Astrocyte (in vitro differentiated cells and primary cell): ENCODE measurements around the gene POU6F1. TPM values are rescaled to one million over a fixed set of nuclear protein-coding genes. Genes with fewer than 3 reads are reported as not detected.

Experiments
- DNase-seq: peaks from one replicate; pipeline ENCODE4 v3.0.0-alpha.2; 2010; ENCODE audit warnings: low read depth
- FAIRE-seq: peaks from 2 replicates; lab custom pipeline; 2011; peaks lifted over from hg19 to GRCh38; lab: Jason Lieb, UNC
- H2AFZ ChIP-seq: 2 replicates; pipeline ENCODE4 v1.6.0; 2012; ENCODE audit warnings: low read depth, low read length, inconsistent platforms
- H3K27ac ChIP-seq: 2 replicates; pipeline ENCODE4 v1.5.1; 2011; ENCODE audit warnings: low read depth, low read length, inconsistent platforms
- H3K27me3 ChIP-seq: 2 replicates; pipeline ENCODE4 v1.6.0; 2011; ENCODE audit warnings: low read length, inconsistent platforms; ENCODE audit not compliant: insufficient read depth
- H3K36me3 ChIP-seq: 2 replicates; pipeline ENCODE4 v1.5.1; 2011; ENCODE audit warnings: low read length, inconsistent platforms; ENCODE audit not compliant: insufficient read depth
- H3K4me1 ChIP-seq: 2 replicates; pipeline ENCODE4 v1.5.1; 2011; ENCODE audit warnings: low read length, inconsistent platforms; ENCODE audit not compliant: insufficient read depth
- H3K4me2 ChIP-seq: 2 replicates; pipeline ENCODE4 v1.6.0; 2012; ENCODE audit warnings: low read length, inconsistent platforms
- H3K4me3 ChIP-seq: 2 replicates; pipeline ENCODE4 v1.5.1; 2011; ENCODE audit warnings: low read depth, mild to moderate bottlenecking, low read length, inconsistent platforms; ENCODE audit not compliant: insufficient read depth
- H3K79me2 ChIP-seq: 2 replicates; pipeline ENCODE4 v1.6.0; 2012; ENCODE audit warnings: mild to moderate bottlenecking, low read length, inconsistent platforms; ENCODE audit not compliant: insufficient read depth
- H3K9ac ChIP-seq: 2 replicates; pipeline ENCODE4 v1.6.0; 2012; ENCODE audit warnings: mild to moderate bottlenecking, low read length, inconsistent platforms
- H3K9me3 ChIP-seq: 2 replicates; pipeline ENCODE4 v1.5.1; 2012; ENCODE audit warnings: low read depth, mild to moderate bottlenecking, low read length, inconsistent platforms; ENCODE audit not compliant: insufficient read depth
- H4K20me1 ChIP-seq: 2 replicates; pipeline ENCODE4 v1.6.0; 2012; ENCODE audit warnings: low read length, inconsistent platforms; ENCODE audit not compliant: insufficient read depth
- H3K27ac Mint-ChIP-seq: one replicate; pipeline ENCODE4 v1.8.0; 2021; ENCODE audit warnings: mild to moderate bottlenecking, mixed read lengths; ENCODE audit not compliant: unreplicated experiment
- H3K27me3 Mint-ChIP-seq: one replicate; pipeline ENCODE4 v1.8.0; 2021; ENCODE audit warnings: low read depth, mixed read lengths; ENCODE audit not compliant: unreplicated experiment
- H3K36me3 Mint-ChIP-seq: one replicate; pipeline ENCODE4 v1.8.0; 2021; ENCODE audit warnings: low read depth, mixed read lengths; ENCODE audit not compliant: unreplicated experiment
- H3K4me1 Mint-ChIP-seq: one replicate; pipeline ENCODE4 v1.8.0; 2021; ENCODE audit warnings: low read depth, mixed read lengths; ENCODE audit not compliant: unreplicated experiment
- H3K4me3 Mint-ChIP-seq: one replicate; pipeline ENCODE4 v1.8.0; 2021; ENCODE audit warnings: mild to moderate bottlenecking, moderate library complexity, mixed read lengths; ENCODE audit not compliant: unreplicated experiment
- H3K9me3 Mint-ChIP-seq: one replicate; pipeline ENCODE4 v1.8.0; 2021; ENCODE audit warnings: mild to moderate bottlenecking, mixed read lengths; ENCODE audit not compliant: unreplicated experiment
- EZH2 ChIP-seq: IDR thresholded peaks from 2 replicates; pipeline ENCODE4 v1.6.1; 2012; ENCODE audit warnings: mild to moderate bottlenecking, low read length, inconsistent platforms; ENCODE audit not compliant: insufficient read depth
- total RNA-seq: library from RNA; stranded (reverse); gene quantifications from 2 replicates; pipeline ENCODE4 v1.2.1, GENCODE V29; 2021
- TF ChIP-seq, protein P1 (sequence below): IDR thresholded peaks from 2 replicates; pipeline ENCODE4 v1.5.1; 2011; ENCODE audit warnings: low read depth, mild to moderate bottlenecking, inconsistent platforms, low read length, moderate library complexity; ENCODE audit not compliant: insufficient read depth

Gene POU6F1
- total RNA-seq, 1 donor from 2014 or later: 3.6 TPM

GRCh38 chr12:51189790-51190355, 28.0 kb downstream of the POU6F1 start:
- Mint-ChIP-seq H3K4me1 (no peaks in the 10 kb centered on the region), H3K9me3 (no peaks in the 10 kb centered on the region), H3K36me3 (no peaks in the 10 kb centered on the region), H3K4me3 (no peak overlapping the region), H3K27ac (no peak overlapping the region), H3K27me3 (peaks cover 15% of the 10 kb centered on the region)
- TF ChIP-seq, protein P1, sequence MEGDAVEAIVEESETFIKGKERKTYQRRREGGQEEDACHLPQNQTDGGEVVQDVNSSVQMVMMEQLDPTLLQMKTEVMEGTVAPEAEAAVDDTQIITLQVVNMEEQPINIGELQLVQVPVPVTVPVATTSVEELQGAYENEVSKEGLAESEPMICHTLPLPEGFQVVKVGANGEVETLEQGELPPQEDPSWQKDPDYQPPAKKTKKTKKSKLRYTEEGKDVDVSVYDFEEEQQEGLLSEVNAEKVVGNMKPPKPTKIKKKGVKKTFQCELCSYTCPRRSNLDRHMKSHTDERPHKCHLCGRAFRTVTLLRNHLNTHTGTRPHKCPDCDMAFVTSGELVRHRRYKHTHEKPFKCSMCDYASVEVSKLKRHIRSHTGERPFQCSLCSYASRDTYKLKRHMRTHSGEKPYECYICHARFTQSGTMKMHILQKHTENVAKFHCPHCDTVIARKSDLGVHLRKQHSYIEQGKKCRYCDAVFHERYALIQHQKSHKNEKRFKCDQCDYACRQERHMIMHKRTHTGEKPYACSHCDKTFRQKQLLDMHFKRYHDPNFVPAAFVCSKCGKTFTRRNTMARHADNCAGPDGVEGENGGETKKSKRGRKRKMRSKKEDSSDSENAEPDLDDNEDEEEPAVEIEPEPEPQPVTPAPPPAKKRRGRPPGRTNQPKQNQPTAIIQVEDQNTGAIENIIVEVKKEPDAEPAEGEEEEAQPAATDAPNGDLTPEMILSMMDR: no peak
- no peak for TF ChIP-seq EZH2
- Histone ChIP-seq H3K9ac (no peak overlapping the region), H3K9me3 (no peaks in the 10 kb centered on the region), H3K27me3 (no peaks in the 10 kb centered on the region), H3K36me3 (no peaks in the 10 kb centered on the region), H3K27ac (no peak overlapping the region), H3K4me1 (no peaks in the 10 kb centered on the region), H4K20me1 (no peaks in the 10 kb centered on the region), H3K4me3 (no peak overlapping the region), H3K79me2 (no peaks in the 10 kb centered on the region), H2AFZ (no peak overlapping the region), H3K4me2 (no peak overlapping the region)
- DNase-seq (no peak), FAIRE-seq (no peak)

DNA sequence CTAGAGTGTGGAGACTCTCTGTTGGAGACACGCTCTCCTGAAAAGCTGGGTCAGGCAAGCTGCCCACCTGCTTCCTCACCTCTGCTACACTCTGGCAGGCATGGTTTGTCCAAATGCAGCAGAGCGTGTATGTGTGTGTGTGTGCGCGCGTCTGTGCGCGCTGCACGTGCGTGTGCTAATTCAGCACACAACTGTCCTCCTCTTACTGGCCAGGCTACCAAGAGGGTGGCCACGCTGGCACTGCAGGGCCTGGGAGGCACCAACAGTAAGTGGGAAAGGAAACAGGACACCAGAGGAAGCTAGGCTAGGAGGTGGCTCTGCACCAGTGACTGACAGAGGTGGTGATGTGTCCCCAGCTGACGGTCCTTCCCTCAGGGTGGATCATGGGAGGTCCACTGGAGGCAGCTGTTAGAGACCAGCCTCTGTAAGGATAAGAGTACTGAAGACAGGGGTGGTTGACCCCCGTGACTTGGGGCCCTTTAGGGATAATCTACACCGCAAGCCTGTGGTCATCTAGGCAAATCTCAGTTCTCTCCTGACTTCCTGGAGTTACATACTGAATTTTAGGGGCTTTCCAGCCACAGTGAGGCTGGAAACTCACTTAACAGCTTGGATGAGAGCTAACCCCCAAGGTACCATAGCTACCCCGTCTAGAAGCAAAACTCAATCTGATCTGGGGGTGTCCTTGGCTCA, 29.4 kb downstream of the POU6F1 start:
- Histone ChIP-seq H3K4me2 (no peak overlapping the region), H3K36me3 (no peaks in the 10 kb centered on the region), H2AFZ (no peak overlapping the region), H3K4me1 (no peaks in the 10 kb centered on the region), H3K4me3 (no peak overlapping the region), H3K27me3 (no peaks in the 10 kb centered on the region), H3K79me2 (no peaks in the 10 kb centered on the region), H3K9ac (no peak overlapping the region), H3K9me3 (no peaks in the 10 kb centered on the region), H4K20me1 (no peaks in the 10 kb centered on the region), H3K27ac (no peak overlapping the region)
- no peak for FAIRE-seq
- TF ChIP-seq EZH2: no peak
- TF ChIP-seq, protein P1: no peak
- H3K27ac Mint-ChIP-seq: no peak overlapping the region
- H3K4me3 Mint-ChIP-seq: no peak overlapping the region
- H3K36me3 Mint-ChIP-seq: no peaks in the 10 kb centered on the region
- no peak for DNase-seq
- H3K9me3 Mint-ChIP-seq: no peaks in the 10 kb centered on the region
- H3K27me3 Mint-ChIP-seq: peaks cover 17% of the 10 kb centered on the region
- H3K4me1 Mint-ChIP-seq: peaks cover 5% of the 10 kb centered on the region

- H3K4me3 Mint-ChIP-seq: no peak overlapping the region
- Histone ChIP-seq H4K20me1 (no peaks in the 10 kb centered on the region), H3K9ac (no peak overlapping the region), H3K27ac (no peak overlapping the region), H3K4me1 (no peaks in the 10 kb centered on the region), H3K4me3 (no peak overlapping the region), H3K79me2 (no peaks in the 10 kb centered on the region), H3K36me3 (no peaks in the 10 kb centered on the region), H2AFZ (no peak overlapping the region), H3K4me2 (no peak overlapping the region), H3K9me3 (no peaks in the 10 kb centered on the region), H3K27me3 (no peaks in the 10 kb centered on the region)
- no peak for TF ChIP-seq EZH2
- TF ChIP-seq, protein P1: no peak
- H3K9me3 Mint-ChIP-seq: no peaks in the 10 kb centered on the region
- no peaks in the 10 kb centered on the region for H3K36me3 Mint-ChIP-seq
- FAIRE-seq (no peak), DNase-seq (no peak)
- peaks cover 17% of the 10 kb centered on the region for H3K27me3 Mint-ChIP-seq
- peaks cover 5% of the 10 kb centered on the region for H3K4me1 Mint-ChIP-seq
- H3K27ac Mint-ChIP-seq: no peak overlapping the region
Observed at GRCh38 chr12:51187370-51187987, 30.4 kb downstream of the POU6F1 start.
